SU-DHL-6 (cell line): ENCODE data around the gene CLCN6.

Experiments
- EZH2phosphoT487 ChIP-seq: fragments of 200-600 bp; sonication (generic), shearing (Covaris generic); conservative IDR thresholded peaks from 2 replicates; pipeline ENCODE4 v1.6.1; 2018; ENCODE audit warnings: mild to moderate bottlenecking, antibody characterized with exemption, low read length, moderate library complexity, mixed read lengths
- TF ChIP-seq, protein P1 (sequence below): fragments of 200-600 bp; sonication (generic); IDR thresholded peaks from one replicate; pipeline ENCODE4 v1.5.1; 2017; ENCODE audit warnings: antibody characterized with exemption, mild to moderate bottlenecking, low read length, moderate library complexity; ENCODE audit not compliant: insufficient read depth, poor library complexity, severe bottlenecking

GRCh38 chr1:11887666-11888007, 81.6 kb downstream of the CLCN6 start:
- TF ChIP-seq, protein P1, sequence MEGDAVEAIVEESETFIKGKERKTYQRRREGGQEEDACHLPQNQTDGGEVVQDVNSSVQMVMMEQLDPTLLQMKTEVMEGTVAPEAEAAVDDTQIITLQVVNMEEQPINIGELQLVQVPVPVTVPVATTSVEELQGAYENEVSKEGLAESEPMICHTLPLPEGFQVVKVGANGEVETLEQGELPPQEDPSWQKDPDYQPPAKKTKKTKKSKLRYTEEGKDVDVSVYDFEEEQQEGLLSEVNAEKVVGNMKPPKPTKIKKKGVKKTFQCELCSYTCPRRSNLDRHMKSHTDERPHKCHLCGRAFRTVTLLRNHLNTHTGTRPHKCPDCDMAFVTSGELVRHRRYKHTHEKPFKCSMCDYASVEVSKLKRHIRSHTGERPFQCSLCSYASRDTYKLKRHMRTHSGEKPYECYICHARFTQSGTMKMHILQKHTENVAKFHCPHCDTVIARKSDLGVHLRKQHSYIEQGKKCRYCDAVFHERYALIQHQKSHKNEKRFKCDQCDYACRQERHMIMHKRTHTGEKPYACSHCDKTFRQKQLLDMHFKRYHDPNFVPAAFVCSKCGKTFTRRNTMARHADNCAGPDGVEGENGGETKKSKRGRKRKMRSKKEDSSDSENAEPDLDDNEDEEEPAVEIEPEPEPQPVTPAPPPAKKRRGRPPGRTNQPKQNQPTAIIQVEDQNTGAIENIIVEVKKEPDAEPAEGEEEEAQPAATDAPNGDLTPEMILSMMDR: no peak
- TF ChIP-seq EZH2phosphoT487: no peak
